Nephron (organoid): ENCODE results near the gene NUDC.

ENCODE experiments used
- H3K27ac Mint-ChIP-seq, 3 experiments: 2 replicates each; pipeline ENCODE4 v1.8.0; 2020; ENCODE audit warnings: mixed read lengths in 3 of 3, mild to moderate bottlenecking in 2 of 3, moderate library complexity in 1 of 3
- H3K27me3 Mint-ChIP-seq: 2 replicates; pipeline ENCODE4 v1.8.0; 2021; ENCODE audit warnings: low read depth, mild to moderate bottlenecking, moderate library complexity, mixed read lengths
- H3K36me3 Mint-ChIP-seq: 2 replicates; pipeline ENCODE4 v1.8.0; 2020; ENCODE audit warnings: low read depth, mixed read lengths
- H3K4me1 Mint-ChIP-seq: 2 replicates; pipeline ENCODE4 v1.8.0; 2020; ENCODE audit warnings: mixed read lengths
- H3K4me3 Mint-ChIP-seq, 3 experiments: 2 replicates each; pipeline ENCODE4 v1.8.0; 2020; ENCODE audit warnings: mild to moderate bottlenecking in 3 of 3, mixed read lengths in 3 of 3, moderate library complexity in 2 of 3
- H3K9me3 Mint-ChIP-seq: 2 replicates; pipeline ENCODE4 v1.8.0; 2020; ENCODE audit warnings: mixed read lengths
- TF ChIP-seq, protein P1 (sequence below), 3 experiments: fragments of 200-600 bp; sonication (generic); IDR thresholded peaks; one replicate each; pipeline ENCODE4 v1.5.0; 2021; ENCODE audit warnings: antibody characterized with exemption in 3 of 3; ENCODE audit not compliant: unreplicated experiment in 3 of 3

Gene NUDC

DNA sequence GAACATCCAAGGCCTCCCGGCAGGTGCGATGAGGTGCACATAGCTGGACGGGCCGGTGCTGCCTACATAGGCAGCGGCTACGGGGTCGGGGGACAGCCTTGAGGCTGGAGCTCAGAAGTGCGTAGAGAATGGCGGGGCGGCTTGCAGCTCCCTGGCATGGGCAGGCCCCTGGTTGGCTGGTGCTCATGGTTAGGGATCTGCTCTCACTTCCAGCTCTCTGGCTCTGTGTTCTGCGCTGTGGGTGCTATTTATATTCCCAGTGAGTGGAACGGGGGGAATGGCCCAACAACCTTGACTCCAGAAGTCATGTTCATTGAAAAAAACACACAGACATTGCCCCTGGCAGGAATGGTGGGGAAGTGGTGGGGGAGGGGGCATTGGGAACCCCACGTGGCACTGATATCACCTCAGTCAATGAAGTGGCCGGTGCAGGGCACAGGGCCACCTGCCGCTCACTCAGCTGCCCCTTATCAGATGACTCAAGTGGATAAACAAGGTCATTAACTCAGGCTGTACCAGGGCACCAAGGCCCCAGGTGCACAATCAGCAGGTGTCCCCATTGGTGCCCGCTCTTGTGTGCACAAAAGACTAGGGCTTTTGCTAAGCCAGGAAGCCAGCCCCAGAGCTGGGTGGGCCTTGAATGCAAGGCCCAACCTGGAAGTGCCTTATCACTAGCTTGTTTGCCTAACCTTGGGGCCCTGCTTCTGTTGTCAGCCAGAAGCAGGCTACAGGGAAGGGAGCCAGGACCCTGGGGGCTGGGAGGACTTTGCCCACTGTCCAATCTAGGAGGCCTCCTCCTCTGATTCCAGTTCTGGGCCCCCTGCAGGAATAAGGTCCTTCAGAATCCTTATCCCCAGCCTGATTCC, 7.6 kb upstream of the NUDC start, which contains the start of gene NR0B2:
Gene NR0B2 (minus strand): TSS at position 222 of the 866 bp plus-strand sequence. CDS start 35 bp downstream, at position 187.
- Mint-ChIP-seq H3K27me3 (peaks cover 15% of the 10 kb centered on the region), H3K4me1 (peaks cover 4% of the 10 kb centered on the region), H3K4me3 (no peak within 1 kb of the TSS), H3K27ac (peak within 1 kb of the TSS in 1 of 3 experiments; percentile 70), H3K36me3 (no peaks in the 10 kb centered on the region), H3K9me3 (no peaks in the 10 kb centered on the region)
- TF ChIP-seq, protein P1, sequence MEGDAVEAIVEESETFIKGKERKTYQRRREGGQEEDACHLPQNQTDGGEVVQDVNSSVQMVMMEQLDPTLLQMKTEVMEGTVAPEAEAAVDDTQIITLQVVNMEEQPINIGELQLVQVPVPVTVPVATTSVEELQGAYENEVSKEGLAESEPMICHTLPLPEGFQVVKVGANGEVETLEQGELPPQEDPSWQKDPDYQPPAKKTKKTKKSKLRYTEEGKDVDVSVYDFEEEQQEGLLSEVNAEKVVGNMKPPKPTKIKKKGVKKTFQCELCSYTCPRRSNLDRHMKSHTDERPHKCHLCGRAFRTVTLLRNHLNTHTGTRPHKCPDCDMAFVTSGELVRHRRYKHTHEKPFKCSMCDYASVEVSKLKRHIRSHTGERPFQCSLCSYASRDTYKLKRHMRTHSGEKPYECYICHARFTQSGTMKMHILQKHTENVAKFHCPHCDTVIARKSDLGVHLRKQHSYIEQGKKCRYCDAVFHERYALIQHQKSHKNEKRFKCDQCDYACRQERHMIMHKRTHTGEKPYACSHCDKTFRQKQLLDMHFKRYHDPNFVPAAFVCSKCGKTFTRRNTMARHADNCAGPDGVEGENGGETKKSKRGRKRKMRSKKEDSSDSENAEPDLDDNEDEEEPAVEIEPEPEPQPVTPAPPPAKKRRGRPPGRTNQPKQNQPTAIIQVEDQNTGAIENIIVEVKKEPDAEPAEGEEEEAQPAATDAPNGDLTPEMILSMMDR (IDR thresholded peaks at IDR 0.05; ENCODE audit: unreplicated experiment in 3 of 3): no peak

GRCh38 chr1:26915204-26915842, 6.2 kb upstream of the NUDC start:
- no peak overlapping the region for H3K27ac Mint-ChIP-seq
- no peaks in the 10 kb centered on the region for H3K9me3 Mint-ChIP-seq
- no peaks in the 10 kb centered on the region for H3K36me3 Mint-ChIP-seq
- no peak overlapping the region for H3K4me3 Mint-ChIP-seq
- TF ChIP-seq, protein P1 (IDR thresholded peaks at IDR 0.05; ENCODE audit: unreplicated experiment in 3 of 3): no peak
- peaks cover 12% of the 10 kb centered on the region for H3K27me3 Mint-ChIP-seq
- peaks cover 8% of the 10 kb centered on the region for H3K4me1 Mint-ChIP-seq

- Mint-ChIP-seq H3K4me1 (peaks cover 35% of the 10 kb centered on the region), H3K4me3 (peak overlapping the region; percentile 86 to 92 (median 91)), H3K27ac (peak overlapping the region; percentile 74 to 91 (median 85)), H3K9me3 (no peaks in the 10 kb centered on the region), H3K36me3 (peaks cover 10% of the 10 kb centered on the region), H3K27me3 (peaks cover 4% of the 10 kb centered on the region)
- TF ChIP-seq, protein P1 (IDR thresholded peaks at IDR 0.05; ENCODE audit: unreplicated experiment in 3 of 3): no peak
Measured at GRCh38 chr1:26921126-26921539, 410 bp upstream of the NUDC start.

DNA sequence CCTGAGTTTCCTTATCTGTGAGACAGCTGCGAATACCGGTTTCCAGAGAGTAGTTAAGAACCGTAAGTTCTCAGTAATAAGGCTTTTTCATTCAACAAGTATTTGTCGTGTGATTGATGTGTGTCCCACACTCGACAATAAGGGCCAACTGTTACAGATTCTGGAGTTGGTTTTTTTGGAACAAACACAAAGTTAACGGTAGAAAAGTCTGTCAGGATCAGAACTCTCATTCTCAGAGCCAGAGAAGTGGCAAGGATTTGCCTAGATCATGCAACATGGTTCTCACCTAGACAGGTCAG, 837 bp downstream of the NUDC start:
- TF ChIP-seq, protein P1 (IDR thresholded peaks at IDR 0.05; ENCODE audit: unreplicated experiment in 3 of 3): no peak
- Mint-ChIP-seq H3K36me3 (peaks cover 21% of the 10 kb centered on the region), H3K4me1 (peaks cover 35% of the 10 kb centered on the region)

DNA sequence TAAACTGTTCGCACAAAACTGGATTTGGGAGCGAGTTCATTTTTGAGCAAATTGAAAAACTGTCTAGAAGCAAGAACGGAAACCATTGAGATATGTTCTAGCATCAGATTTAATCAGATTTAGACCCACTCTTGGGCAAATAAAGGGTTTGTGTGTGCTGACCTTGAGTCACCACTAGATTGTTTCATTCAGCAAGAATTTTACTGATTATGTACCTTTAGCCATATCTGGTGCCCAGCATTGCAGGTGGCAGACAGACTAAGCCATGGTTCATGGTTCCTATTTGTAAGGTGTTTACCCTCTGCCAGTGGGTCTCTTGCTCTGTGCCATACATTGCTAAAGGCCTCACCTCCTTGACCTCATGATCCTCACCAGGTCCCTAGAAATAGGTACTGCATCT, 1.4 kb downstream of the NUDC start:
- Mint-ChIP-seq H3K9me3 (no peaks in the 10 kb centered on the region), H3K27ac (peak overlapping the region in 1 of 3 experiments; percentile 34), H3K4me3 (peak overlapping the region; percentile 86 to 92 (median 91)), H3K4me1 (peaks cover 35% of the 10 kb centered on the region), H3K36me3 (peaks cover 26% of the 10 kb centered on the region), H3K27me3 (peaks cover 8% of the 10 kb centered on the region)
- TF ChIP-seq, protein P1 (IDR thresholded peaks at IDR 0.05; ENCODE audit: unreplicated experiment in 3 of 3): no peak

More for the DNA sequence above, 837 bp downstream of the NUDC start:
- Mint-ChIP-seq H3K9me3 (no peaks in the 10 kb centered on the region), H3K4me3 (peak overlapping the region; percentile 86 to 92 (median 91)), H3K27ac (no peak overlapping the region), H3K27me3 (peaks cover 8% of the 10 kb centered on the region)
